Fibroblast of skin of back (primary cell): ENCODE measurements around the gene ADAMTS8. TPM values are rescaled to one million over a fixed set of nuclear protein-coding genes. Genes with fewer than 3 reads are reported as not detected.

Experiments
- DNase-seq: peaks from one replicate; pipeline ENCODE4 v3.0.0-alpha.2; 2013
- polyA plus RNA-seq, 2 experiments: library from polyadenylated mRNA; unstranded; fragments of 120-200 nt; gene quantifications; one replicate each; pipeline ENCODE4 v1.2.1, GENCODE V29; 2013; ENCODE audit not compliant: insufficient read length in 2 of 2

ADAMTS8 gene, protein sequence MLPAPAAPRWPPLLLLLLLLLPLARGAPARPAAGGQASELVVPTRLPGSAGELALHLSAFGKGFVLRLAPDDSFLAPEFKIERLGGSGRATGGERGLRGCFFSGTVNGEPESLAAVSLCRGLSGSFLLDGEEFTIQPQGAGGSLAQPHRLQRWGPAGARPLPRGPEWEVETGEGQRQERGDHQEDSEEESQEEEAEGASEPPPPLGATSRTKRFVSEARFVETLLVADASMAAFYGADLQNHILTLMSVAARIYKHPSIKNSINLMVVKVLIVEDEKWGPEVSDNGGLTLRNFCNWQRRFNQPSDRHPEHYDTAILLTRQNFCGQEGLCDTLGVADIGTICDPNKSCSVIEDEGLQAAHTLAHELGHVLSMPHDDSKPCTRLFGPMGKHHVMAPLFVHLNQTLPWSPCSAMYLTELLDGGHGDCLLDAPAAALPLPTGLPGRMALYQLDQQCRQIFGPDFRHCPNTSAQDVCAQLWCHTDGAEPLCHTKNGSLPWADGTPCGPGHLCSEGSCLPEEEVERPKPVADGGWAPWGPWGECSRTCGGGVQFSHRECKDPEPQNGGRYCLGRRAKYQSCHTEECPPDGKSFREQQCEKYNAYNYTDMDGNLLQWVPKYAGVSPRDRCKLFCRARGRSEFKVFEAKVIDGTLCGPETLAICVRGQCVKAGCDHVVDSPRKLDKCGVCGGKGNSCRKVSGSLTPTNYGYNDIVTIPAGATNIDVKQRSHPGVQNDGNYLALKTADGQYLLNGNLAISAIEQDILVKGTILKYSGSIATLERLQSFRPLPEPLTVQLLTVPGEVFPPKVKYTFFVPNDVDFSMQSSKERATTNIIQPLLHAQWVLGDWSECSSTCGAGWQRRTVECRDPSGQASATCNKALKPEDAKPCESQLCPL
- not detected for polyA plus RNA-seq (2013, experiment 1 of 2; ENCODE audit: insufficient read length)
- polyA plus RNA-seq (2013, experiment 2 of 2; ENCODE audit: insufficient read length) = not detected

DNA sequence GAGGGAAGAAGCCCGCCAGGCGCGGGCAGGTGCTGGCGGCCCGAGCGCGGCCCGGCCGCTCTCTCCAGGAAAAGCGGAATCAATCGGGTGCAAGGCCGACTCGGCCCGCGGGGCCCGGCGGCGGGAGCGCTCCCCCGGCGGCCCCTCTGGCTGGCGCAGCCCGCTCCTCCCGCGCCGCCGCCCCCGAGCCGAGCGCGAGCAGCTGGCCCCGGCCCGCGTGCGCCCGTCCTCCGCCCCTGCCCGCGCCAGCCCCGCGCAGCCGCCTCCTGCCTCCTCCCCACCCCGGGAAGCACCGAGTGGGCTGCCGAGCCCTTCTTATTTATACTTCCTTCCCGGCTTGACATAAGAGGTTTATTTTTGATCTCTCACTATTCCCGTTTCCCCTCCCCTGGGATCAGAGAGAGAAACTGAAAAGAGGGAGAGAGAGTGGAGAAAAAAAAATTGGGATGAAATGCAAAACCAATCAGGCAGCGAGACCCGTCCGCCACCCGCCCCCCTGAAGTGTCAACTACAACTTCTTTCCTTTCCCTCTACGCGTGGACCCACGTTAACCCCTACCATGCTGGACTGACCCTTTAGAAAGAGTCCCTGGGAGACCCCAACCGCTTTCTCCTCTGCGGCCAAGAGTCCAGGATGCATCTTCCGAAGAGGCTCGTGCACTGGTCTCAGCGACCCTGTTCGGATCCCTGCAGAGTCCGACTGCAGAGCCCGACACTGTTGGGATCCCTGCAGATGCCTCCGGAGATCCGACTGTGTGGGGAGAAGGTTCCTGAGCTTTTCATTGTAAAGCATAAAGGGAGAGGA lies at the start of gene ADAMTS8:
ADAMTS8 (minus strand) TSS at position 294 of the 804 bp plus-strand sequence. CDS start 323 bp downstream, outside the sequence.
- no peak for DNase-seq

DNA sequence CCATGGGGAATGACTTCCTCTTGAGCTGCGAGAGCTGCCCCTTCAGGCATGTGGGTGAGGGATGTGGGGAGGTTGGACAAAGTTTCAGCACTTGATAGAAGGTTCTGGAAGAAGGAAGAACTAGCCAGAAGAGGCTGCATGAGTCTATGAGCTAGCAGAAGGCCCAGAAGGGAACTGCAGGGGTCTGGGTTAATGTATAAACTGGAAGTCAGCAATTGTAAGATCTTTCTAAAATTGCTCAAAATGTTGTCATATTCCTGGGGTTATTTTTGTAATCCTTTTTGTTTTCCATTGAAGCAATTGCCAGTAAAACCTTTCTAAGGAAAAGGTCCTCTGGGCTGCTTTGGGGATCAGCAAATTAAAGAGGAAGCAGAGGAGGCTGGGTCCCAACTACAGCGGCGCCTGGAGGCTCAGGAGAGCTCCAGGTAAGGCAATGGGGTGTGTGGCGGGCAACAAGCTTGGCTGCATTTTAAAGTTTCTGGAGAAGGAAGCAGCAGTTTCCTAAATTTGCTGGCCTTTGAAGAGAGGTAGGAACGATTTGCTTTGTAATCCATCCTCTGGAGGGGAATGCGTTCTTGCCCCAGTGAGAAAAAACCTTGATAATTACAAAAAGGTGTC lies 49.3 kb upstream of the ADAMTS8 start:
- DNase-seq = peak; percentile 8

DNA sequence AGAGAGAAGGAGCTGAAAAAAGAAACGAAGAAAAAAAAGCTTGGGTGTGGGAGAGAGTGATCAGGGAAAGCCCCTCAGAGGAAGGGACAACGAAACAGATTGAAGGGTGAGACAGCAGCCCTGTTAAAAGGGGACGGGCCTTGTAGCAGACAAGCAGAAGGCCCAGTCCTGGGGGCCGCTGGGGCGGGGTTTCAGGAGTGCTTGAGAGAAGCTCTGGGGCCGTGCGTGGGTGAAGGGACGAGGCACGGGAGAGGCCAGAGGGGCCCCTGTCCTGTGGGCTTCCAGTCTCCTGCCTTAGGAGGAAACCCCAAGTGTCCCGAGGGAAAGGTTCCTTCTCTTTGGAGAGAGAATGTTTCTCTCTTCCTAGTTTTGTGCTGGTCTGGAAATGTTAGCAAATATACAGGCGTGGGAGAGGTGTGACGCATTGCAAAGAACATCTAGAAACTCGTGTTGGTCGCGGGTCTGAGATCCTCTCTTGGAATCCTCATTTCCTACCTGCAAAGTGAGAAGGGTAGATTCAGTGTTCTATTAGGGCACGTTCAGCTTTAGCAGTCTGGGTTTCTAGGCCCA lies 48.6 kb upstream of the ADAMTS8 start:
- DNase-seq = no peak

DNA sequence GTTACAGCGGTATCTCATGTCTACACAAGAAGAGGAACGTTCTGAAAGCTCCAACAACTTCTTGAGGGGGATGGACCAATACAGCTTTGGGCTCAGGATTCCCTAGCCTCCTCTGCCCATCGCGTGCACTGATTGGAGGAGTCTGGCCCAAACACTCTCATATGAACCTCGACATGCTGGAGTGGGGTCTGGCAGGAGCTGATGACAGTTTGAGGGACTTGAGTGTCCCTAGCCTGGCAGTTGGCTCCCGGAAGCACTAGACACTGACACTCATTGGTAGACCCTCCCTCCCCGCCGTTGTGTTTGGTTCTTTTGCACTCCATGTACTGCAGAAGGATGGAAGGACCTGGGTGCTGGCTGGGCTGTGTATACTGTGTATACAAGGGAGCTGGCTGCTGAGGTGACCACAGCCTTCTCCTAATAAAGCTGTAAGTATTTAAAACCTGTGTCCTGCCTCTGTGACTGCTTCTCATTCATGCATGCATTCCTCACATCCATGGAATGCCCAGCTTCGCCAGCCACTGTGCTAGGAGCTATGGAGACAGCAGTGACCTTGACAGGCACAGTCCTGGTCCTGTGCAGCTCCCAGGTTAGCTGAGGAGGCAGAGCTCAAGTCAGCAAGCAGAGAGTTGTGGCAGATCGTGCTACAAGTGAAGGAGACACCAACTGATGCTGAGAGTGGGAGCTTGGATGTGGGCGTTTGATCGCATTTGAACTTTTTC lies 48.0 kb upstream of the ADAMTS8 start:
- peak; percentile 67 for DNase-seq

DNA sequence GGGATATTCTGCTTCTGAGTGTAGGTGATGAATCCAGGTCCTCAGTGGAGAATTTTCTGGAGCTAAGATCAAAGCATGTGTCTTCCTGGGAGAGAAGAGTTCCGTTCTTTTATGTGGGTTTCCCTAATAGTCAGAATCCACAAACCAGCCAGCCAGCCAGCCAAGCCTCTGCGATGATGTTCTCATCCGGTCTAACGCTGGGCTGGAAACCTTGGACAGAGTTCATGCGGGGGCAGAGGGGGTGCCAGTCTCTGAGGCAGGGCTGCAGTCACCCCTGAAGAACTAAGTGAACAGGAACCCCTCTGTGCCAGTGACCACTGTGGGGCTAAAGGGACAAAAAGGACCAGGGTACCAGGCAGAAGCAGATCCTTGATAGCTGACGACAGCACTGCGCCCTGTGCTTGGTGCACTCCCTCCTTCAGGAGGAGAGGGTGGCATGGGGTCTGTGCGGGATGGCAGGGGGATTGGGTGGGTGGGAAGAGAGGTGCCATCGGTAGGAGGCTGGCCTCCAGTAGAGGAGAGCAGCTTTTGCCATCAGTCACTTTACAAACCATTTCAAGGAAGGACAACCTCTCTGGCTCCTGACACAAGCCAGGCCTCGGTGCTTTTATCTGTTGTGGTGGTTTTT lies 47.1 kb upstream of the ADAMTS8 start:
- DNase-seq = no peak

DNA sequence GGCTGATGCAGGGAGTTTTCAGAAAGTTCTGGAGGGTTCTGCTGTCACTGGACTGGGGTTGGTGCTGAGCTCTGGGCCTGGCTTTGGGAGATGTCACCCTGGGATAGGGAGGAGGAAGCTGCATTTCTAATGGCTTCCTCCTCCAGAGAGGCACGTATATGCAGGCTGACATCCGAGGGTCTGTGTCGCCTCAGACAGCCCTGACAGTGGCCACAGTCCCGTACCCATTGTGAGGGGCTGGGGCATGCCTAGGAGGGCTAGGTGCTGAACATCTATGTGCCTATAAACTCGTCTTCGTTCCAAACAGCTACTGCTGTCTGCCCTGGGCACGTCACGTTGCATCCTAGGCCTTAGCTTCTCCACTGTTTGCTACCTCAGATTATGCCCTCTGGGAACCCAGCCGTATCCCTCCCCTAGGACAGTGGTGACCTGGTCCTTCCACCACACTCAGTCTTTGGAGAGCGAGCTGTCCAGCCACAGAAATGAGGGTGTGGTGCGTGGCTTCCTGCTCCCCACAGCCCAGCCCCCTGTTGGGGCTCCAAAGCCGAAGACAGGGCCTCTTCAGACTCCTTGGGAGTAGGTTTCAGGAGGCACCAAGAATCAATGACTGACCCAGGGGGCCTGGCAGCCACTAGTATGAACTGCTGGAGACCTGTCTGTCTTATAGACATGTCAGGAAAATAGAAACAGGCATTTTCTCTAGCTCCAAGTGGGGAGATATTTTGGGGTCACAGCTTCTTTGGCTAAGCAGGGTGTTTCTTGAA lies 46.4 kb upstream of the ADAMTS8 start:
- DNase-seq = peak; percentile 18

DNA sequence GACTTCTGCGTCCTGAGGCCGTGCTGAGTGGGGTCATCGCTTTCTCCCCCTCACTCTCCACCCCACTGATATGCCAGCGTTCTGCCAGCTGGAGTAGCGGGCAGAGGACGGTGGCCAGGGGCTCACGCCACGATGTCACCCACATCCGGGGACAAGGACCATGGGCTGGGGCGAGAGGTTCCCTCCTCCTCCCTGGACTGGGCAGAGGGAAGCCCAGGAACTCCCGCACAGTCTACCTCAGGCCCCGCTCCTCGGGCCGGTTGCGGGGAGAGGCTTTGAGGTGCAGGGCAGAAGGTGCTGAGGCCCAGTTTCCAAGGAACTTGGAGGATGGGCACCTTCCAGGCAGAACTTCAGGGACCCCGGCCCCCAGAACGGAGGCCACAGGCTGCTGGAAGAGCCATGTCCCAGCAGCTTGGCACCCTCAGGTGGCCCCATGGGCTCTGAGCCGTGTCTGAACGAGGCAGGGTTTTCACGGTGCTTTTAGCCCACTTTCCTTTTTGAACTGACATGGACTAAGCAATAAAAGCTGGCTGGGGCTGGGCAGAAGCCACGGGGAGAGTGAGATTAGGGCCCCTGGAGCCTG lies 45.5 kb upstream of the ADAMTS8 start:
- no peak for DNase-seq

DNA sequence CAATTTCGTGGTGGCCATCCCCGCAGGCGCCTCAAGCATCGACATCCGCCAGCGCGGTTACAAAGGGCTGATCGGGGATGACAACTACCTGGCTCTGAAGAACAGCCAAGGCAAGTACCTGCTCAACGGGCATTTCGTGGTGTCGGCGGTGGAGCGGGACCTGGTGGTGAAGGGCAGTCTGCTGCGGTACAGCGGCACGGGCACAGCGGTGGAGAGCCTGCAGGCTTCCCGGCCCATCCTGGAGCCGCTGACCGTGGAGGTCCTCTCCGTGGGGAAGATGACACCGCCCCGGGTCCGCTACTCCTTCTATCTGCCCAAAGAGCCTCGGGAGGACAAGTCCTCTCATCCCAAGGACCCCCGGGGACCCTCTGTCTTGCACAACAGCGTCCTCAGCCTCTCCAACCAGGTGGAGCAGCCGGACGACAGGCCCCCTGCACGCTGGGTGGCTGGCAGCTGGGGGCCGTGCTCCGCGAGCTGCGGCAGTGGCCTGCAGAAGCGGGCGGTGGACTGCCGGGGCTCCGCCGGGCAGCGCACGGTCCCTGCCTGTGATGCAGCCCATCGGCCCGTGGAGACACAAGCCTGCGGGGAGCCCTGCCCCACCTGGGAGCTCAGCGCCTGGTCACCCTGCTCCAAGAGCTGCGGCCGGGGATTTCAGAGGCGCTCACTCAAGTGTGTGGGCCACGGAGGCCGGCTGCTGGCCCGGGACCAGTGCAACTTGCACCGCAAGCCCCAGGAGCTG lies 44.8 kb upstream of the ADAMTS8 start:
- no peak for DNase-seq

DNA sequence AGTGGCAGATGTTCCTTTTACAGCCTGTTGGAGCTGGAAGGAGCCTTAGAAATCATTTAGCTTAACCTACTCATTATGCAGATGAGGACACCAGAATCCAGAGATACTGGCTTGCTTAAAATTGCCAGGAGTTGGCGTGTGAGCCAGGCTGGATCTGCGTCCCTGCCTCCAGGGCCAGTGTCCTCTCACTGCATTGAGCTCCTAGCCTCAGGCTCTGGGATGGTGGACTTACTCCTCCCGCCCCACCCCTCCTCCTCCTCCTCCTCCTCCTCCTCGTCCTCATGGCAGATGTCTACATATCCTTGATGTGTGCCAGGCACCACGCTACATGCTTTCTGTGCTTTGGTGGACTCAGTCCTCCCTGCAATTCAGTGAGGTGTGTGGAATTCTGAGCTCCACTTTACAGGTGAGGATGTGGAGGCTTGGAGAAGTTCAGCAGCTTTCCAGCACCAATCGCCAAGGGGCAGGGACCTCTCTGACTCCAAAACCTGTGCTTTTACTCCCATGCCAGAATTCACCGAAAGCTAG lies 44.1 kb upstream of the ADAMTS8 start:
- DNase-seq = no peak

DNA sequence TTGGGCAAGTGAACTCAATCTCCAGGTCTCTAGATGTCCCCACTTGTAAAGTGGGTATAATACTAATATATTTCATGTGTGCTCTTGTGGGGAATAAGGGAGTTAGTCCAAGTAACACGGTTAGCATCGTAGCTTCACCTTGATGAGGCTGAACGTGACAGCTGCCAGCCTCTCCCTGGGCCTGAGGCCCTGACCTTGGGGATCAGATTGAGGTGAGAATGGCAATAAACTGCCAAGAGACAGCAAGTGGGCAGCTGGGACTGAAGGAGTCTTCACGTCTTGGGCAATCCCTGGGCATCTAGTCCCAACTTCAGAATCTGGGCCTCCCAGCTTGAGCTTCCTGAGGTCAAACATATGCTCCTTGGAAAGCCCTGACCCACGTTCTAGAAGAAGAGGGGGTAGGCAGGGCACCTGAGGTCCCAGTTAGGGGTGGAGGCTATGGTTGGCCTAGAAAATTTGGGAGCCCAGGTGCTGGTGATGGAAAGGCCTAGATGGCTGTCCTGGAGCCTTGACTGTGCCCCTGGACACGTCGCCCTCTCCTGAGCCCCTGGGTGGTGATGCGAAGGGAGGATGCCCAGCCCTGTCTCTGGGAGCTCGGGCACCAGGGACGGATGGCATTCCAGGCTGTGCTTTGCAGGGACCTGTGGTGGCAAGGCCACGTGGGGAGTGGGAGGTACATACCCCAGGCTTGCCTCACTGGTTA lies 43.5 kb upstream of the ADAMTS8 start:
- no peak for DNase-seq

DNA sequence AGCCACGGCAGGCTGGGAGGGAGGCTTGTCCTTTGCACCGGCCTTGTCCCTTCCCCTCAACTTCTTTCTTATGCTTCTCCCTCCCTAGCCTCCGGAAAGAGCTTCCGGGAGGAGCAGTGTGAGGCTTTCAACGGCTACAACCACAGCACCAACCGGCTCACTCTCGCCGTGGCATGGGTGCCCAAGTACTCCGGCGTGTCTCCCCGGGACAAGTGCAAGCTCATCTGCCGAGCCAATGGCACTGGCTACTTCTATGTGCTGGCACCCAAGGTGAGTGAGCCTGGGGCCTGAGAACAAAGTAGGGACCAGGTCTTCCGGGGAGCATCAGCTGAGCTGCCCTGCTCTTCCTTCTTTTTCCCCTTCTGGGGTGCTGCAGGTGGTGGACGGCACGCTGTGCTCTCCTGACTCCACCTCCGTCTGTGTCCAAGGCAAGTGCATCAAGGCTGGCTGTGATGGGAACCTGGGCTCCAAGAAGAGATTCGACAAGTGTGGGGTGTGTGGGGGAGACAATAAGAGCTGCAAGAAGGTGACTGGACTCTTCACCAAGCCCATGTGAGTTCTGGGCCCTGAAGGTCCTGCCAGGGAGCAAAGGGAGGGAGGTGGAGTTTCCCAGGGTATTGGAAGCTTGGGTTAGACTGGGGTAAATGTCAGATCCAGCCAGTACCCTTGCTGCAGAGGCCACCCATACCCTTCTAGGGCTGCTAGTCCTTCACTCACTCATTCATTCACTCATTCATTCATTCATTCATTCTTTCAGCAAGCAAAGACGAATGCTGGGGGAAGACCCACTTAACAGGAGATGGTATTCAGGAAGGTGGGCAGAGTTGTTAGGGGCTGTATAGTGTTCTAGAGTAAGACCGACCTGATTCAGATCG lies 42.7 kb upstream of the ADAMTS8 start:
- no peak for DNase-seq

DNA sequence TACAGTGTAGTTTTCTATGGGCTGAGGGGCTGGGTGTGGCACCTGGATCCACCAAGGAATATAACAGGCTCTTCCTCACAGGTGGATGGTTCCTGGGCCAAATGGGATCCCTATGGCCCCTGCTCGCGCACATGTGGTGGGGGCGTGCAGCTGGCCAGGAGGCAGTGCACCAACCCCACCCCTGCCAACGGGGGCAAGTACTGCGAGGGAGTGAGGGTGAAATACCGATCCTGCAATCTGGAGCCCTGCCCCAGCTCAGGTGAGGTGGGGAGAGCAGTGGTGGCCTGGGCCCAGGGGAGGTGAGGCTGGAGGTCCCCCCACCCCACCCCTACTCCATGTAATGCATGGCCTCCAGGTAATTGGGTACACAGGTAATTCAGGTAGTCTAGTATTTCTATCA lies 40.8 kb upstream of the ADAMTS8 start:
- DNase-seq = no peak

DNA sequence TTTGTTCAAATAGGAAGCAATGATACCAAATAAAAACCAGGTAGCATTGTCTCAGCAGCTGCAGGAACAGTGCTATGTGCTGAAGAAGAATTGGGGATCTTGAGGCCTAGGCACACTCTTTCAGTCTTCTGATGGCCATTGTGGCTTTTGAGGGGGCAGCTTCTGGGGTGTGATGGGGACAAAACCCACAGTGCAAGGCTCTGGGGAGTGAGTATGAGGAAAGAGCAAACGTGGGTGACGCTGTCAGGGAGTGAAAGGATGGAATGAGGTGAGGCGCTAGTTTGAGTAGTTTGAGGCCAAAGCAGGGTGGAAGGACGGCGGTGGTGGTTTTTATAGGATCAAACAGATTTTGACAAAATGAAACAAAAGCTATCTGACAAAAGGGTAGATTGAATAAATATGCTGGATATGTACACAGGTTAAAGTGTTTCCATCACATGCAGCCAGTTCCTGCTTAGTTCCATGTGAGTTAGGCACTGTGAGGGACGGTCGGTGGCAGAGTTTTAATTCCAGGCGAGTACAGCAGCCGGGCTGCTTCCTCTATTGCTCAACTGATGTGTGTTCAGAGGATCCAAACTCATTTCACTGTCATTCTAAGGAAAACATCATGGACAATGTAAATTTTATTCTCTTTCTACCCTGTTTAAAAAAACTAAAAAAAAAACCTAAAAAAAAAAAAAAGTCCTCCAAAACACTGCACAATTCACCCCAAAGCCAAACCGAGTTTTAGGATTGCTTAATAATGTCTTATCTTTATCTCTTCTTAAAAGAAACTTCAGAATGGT lies 38.9 kb upstream of the ADAMTS8 start:
- DNase-seq = no peak

DNA sequence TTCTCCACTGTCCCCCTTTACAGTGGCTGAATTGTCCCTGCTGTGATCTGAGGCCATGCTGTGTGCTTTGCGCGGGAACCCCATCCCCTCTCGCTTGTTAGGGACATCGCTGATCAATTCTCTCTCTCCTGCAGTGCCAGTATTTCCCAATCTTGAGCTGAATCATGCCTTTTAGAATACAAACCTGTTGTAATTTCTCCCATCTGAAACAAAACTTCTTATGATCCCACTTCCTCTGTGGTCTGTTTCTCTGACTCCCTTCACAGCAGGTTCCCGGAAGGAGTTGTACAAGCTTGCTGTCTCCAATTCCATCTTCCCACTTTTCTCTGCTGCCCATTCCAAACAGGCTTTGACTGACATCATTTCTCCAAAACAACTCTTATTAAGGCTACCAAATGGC lies 36.9 kb upstream of the ADAMTS8 start:
- no peak for DNase-seq

DNA sequence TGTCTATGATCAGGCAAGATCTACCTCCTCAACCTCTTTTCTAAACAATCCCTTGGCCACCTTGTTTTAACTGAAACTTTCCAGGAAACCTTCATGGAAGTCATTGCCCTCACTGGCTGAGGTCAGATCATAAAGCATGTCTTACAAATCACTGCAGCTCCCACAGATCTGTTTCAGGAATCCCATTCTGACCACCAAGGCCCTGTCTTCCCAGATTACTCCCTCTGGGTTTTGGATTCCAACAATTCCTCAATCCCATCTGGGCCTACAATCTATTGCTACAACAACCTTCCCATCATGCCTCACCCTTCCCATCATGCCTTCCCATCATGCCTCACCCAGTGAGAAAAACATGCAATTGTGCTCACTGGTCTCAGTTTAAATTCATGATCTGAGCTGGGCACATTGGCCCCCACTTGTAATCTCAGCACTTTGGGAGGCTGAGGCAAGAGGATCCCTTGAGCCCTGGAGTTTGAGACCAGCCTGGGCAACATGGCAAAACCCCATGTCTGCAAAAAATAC lies 35.9 kb upstream of the ADAMTS8 start:
- DNase-seq = peak; percentile 73

DNA sequence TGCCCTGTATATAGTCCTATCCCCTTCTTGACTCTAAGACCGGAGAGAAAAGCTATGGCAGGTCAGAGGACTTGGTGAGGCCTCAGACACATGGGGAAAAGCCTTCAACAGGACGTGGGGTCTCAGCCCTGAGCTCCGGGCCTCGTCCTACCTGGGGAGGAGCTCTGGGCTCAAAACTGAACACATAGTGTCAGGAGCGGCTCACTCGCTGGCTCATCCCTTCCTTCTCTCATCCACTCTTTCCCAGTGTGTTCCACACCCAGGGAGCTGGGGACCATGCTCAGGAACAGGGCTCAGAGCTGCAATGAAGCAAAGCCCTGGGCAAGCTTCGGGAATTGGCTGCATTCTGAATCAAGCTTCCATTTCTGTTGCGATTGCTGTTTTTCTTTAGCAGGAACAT lies 34.5 kb upstream of the ADAMTS8 start:
- no peak for DNase-seq
